OCI-LY3 (cell line): ENCODE results near the gene TM4SF1.

Source experiments
- EZH2phosphoT487 ChIP-seq: fragments of 200-600 bp; shearing (Covaris generic); IDR thresholded peaks from 2 replicates; pipeline ENCODE4 v1.6.1; 2018; ENCODE audit warnings: antibody characterized with exemption, mixed run types, low read depth
- TF ChIP-seq, protein P1 (sequence below): fragments of 200-600, 300-600 bp; sonication (generic); IDR thresholded peaks from 2 replicates; pipeline ENCODE4 v1.5.1; 2014; ENCODE audit warnings: antibody characterized with exemption, low read length, low read depth

DNA sequence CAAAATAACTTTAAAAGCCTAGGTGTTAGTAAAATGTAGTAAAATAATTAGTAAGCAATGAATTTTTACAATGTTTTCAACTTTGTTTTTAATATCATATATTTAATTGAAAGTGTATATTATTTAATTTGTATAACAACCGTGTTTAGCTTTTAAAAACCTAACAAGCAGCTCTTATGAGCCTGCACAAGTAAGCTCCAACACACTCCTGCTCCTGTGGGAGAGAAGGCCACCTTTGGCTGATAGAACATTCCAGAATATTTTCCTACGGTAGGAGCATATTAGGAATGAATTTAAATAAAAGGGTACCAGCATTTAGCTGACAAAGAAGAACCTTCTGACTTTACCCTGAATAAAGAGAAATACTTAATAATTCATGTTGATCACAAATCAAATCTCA is 40.3 kb upstream of the TM4SF1 start:
- TF ChIP-seq, protein P1, sequence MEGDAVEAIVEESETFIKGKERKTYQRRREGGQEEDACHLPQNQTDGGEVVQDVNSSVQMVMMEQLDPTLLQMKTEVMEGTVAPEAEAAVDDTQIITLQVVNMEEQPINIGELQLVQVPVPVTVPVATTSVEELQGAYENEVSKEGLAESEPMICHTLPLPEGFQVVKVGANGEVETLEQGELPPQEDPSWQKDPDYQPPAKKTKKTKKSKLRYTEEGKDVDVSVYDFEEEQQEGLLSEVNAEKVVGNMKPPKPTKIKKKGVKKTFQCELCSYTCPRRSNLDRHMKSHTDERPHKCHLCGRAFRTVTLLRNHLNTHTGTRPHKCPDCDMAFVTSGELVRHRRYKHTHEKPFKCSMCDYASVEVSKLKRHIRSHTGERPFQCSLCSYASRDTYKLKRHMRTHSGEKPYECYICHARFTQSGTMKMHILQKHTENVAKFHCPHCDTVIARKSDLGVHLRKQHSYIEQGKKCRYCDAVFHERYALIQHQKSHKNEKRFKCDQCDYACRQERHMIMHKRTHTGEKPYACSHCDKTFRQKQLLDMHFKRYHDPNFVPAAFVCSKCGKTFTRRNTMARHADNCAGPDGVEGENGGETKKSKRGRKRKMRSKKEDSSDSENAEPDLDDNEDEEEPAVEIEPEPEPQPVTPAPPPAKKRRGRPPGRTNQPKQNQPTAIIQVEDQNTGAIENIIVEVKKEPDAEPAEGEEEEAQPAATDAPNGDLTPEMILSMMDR = no peak
- no peak for TF ChIP-seq EZH2phosphoT487
